Smooth muscle cell (in vitro differentiated cells): Measurements from ENCODE around the gene ATP9A. TPM values are rescaled to one million over a fixed set of nuclear protein-coding genes. Genes with fewer than 3 reads are reported as not detected.

Experiments
- DNase-seq: peaks from one replicate; lab custom pipeline; 2025; ENCODE audit not compliant: unreplicated experiment; lab: John Stamatoyannopoulos, UW
- H2AFZ ChIP-seq: fragments of 200-600 bp; sonication (generic); 2 replicates; pipeline ENCODE4 v1.6.0; 2016; ENCODE audit warnings: antibody characterized with exemption, low read depth, mild to moderate bottlenecking
- H3F3A ChIP-seq: fragments of 200-600 bp; sonication (generic); 2 replicates; pipeline ENCODE4 v1.6.0; 2017; ENCODE audit warnings: antibody characterized with exemption, low read depth
- H3K27ac ChIP-seq: fragments of 200-600 bp; sonication (generic); 2 replicates; pipeline ENCODE4 v1.5.1; 2016; ENCODE audit warnings: low read depth, mild to moderate bottlenecking
- H3K27me3 ChIP-seq: fragments of 200-600 bp; sonication (generic); 2 replicates; pipeline ENCODE4 v1.6.1; 2016; ENCODE audit warnings: low read depth, mild to moderate bottlenecking
- H3K36me3 ChIP-seq: fragments of 200-600 bp; sonication (generic); 2 replicates; pipeline ENCODE4 v1.5.1; 2016; ENCODE audit warnings: low read depth
- H3K4me1 ChIP-seq: fragments of 200-600 bp; sonication (generic); 2 replicates; pipeline ENCODE4 v1.5.1; 2016; ENCODE audit warnings: low read depth
- H3K4me2 ChIP-seq: fragments of 200-600 bp; sonication (generic); 2 replicates; pipeline ENCODE4 v1.6.0; 2016; ENCODE audit warnings: mild to moderate bottlenecking
- H3K4me3 ChIP-seq: fragments of 200-600 bp; sonication (generic); 2 replicates; pipeline ENCODE4 v1.5.1; 2016; ENCODE audit warnings: mild to moderate bottlenecking
- H3K79me2 ChIP-seq: fragments of 200-600 bp; sonication (generic); 2 replicates; pipeline ENCODE4 v1.6.0; 2016; ENCODE audit warnings: low read depth, mild to moderate bottlenecking
- H3K9ac ChIP-seq: fragments of 200-600 bp; sonication (generic); 2 replicates; pipeline ENCODE4 v1.6.0; 2016; ENCODE audit warnings: low read depth
- H3K9me3 ChIP-seq: fragments of 200-600 bp; sonication (generic); replicated peaks from 2 replicates; pipeline ENCODE4 v1.5.1; 2016; ENCODE audit warnings: low read depth
- H4K20me1 ChIP-seq: fragments of 200-600 bp; sonication (generic); 2 replicates; pipeline ENCODE4 v1.6.0; 2016; ENCODE audit warnings: low read depth
- CTCF ChIP-seq: fragments of 200-600 bp; sonication (generic); IDR thresholded peaks from 2 replicates; pipeline ENCODE4 v1.5.1; 2017; ENCODE audit warnings: borderline replicate concordance, mild to moderate bottlenecking, antibody characterized with exemption; ENCODE audit not compliant: insufficient read depth, poor library complexity, severe bottlenecking
- WGBS: methylation state at CpG from one replicate; pipeline ENCODE4 v1.1.7; 2016; ENCODE audit warnings: low lambda C conversion rate; 5-methylcytosine and 5-hydroxymethylcytosine counted together
- polyA plus RNA-seq: library from polyadenylated mRNA; unstranded; fragments of >200 nt; fragmentation: Nextera tagmentation; extraction: Ambion mirVana; gene quantifications from 2 replicates; pipeline ENCODE4 v1.2.1, GENCODE V29; 2016
- total RNA-seq: library from RNA; depleted of rRNA; stranded (reverse); fragments of >200 nt; gene quantifications from 2 replicates; pipeline ENCODE4 v1.2.3, GENCODE V29; 2014

ATP9A gene
- total and polyA plus RNA-seq, 2 experiments from 2014 or later, result 3.4 to 8.0 TPM

- Histone ChIP-seq H3K4me1 (peaks cover 25% of the 10 kb centered on the region), H3K4me3 (no peak overlapping the region), H4K20me1 (no peaks in the 10 kb centered on the region), H2AFZ (no peak overlapping the region), H3K9ac (no peak overlapping the region), H3K36me3 (no peaks in the 10 kb centered on the region), H3K27me3 (no peaks in the 10 kb centered on the region), H3K79me2 (no peaks in the 10 kb centered on the region), H3K4me2 (no peak overlapping the region), H3F3A (peaks cover 6% of the 10 kb centered on the region), H3K27ac (no peak overlapping the region), H3K9me3 (no peaks in the 10 kb centered on the region)
- peak; percentile 43 for TF ChIP-seq CTCF
- DNase-seq, result no peak
- 73% methylated on average over 24 of the region's 24 CpGs for WGBS
Observed at GRCh38 chr20:51712501-51713212, 55.5 kb downstream of the ATP9A start.

GRCh38 chr20:51711426-51711825, 56.8 kb downstream of the ATP9A start:
- WGBS, result 92% methylated on average over 2 of the region's 2 CpGs
- no peaks in the 10 kb centered on the region for H4K20me1 ChIP-seq
- no peaks in the 10 kb centered on the region for H3K27me3 ChIP-seq
- H3K4me1 ChIP-seq, result peaks cover 25% of the 10 kb centered on the region
- H3K36me3 ChIP-seq, result no peaks in the 10 kb centered on the region
- H3K4me2 ChIP-seq, result no peak overlapping the region
- H2AFZ ChIP-seq, result no peak overlapping the region
- H3F3A ChIP-seq, result peaks cover 6% of the 10 kb centered on the region
- H3K9ac ChIP-seq, result no peak overlapping the region
- no peak overlapping the region for H3K4me3 ChIP-seq
- no peaks in the 10 kb centered on the region for H3K9me3 ChIP-seq
- no peak for TF ChIP-seq CTCF
- H3K27ac ChIP-seq, result no peak overlapping the region
- H3K79me2 ChIP-seq, result no peaks in the 10 kb centered on the region
- no peak for DNase-seq

DNA sequence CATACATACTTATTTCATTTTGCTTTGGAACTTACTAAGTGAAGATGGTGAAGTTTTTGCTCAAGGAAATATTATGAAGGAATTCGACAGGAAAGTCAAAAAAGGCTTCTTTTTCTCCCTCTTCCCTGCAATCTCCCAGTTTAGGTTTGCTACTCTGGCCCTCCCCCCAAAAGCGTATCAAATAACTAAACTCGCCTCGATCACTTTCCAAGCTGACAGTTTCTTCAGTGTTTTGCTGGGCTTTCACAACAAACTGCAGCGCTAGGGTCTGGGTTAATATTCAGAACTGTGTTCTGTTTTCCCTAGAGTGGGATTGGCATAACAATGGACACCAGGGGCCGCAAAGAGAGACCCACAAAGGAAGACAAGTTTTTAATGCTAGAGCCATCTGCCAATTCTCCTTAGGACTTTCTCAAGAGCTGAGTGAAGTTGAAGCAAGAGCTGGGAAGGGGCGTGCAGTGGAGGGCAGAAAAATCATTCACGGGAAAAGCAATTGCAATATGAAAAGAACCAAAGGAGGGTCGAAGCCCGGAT, 57.8 kb downstream of the ATP9A start:
- H3K4me3 ChIP-seq, result no peak overlapping the region
- no peak for DNase-seq
- no peak overlapping the region for H3K9ac ChIP-seq
- peaks cover 27% of the 10 kb centered on the region for H3K4me1 ChIP-seq
- TF ChIP-seq CTCF, result no peak
- H3K27me3 ChIP-seq, result no peaks in the 10 kb centered on the region
- H3K9me3 ChIP-seq, result no peaks in the 10 kb centered on the region
- no peak overlapping the region for H2AFZ ChIP-seq
- whole genome bisulfite sequencing, result 68% methylated on average over 10 of the region's 10 CpGs
- no peak overlapping the region for H3K4me2 ChIP-seq
- H3K36me3 ChIP-seq, result no peaks in the 10 kb centered on the region
- no peak overlapping the region for H3K27ac ChIP-seq
- no peaks in the 10 kb centered on the region for H3F3A ChIP-seq
- no peaks in the 10 kb centered on the region for H4K20me1 ChIP-seq
- no peaks in the 10 kb centered on the region for H3K79me2 ChIP-seq

GRCh38 chr20:51705400-51705799, 62.8 kb downstream of the ATP9A start:
- Histone ChIP-seq H3F3A (peaks cover 3% of the 10 kb centered on the region), H3K4me2 (no peak overlapping the region), H3K27ac (no peak overlapping the region), H3K27me3 (no peaks in the 10 kb centered on the region), H3K9me3 (no peaks in the 10 kb centered on the region), H4K20me1 (no peaks in the 10 kb centered on the region), H3K4me3 (no peak overlapping the region), H3K4me1 (peaks cover 47% of the 10 kb centered on the region), H3K36me3 (no peaks in the 10 kb centered on the region), H2AFZ (no peak overlapping the region), H3K9ac (no peak overlapping the region), H3K79me2 (no peaks in the 10 kb centered on the region)
- TF ChIP-seq CTCF, result no peak
- 68% methylated on average over 4 of the region's 4 CpGs for WGBS
- no peak for DNase-seq
